ENCODE measurements around the gene PDE5A.

DNA sequence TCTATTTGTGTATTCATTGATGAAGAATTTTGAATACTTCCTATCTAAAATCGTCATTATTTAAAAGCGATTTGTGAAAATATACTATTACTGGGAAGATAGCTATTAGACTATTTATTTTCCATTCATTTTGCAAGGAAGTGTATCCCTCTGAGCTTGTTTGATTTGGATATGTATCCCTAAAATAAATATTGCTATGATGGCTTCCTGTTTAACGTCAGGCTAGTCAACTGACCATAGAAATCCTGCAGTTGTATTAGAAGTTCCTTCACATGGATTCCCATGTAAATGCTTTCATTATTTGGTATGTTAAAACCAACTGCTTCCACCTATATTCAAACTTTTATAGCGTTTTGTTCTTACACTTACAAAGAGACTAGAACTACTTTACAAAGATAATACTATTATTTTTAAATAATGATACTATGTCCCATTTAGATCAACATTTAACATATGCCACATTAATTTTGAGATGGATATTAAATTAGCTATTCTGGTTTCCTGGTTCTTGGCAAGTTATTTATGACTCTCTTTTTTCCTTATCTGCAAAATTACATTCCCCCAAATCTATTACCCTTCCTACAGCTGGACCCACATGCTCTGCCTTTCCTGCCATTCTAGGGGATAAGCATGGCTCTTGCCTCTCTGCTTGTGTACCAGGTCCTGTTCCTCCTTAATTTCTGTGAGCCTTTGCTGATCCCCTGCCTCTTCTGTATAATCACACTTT lies 26.7 kb upstream of the PDE5A start:
- TF ChIP-seq, protein P1, sequence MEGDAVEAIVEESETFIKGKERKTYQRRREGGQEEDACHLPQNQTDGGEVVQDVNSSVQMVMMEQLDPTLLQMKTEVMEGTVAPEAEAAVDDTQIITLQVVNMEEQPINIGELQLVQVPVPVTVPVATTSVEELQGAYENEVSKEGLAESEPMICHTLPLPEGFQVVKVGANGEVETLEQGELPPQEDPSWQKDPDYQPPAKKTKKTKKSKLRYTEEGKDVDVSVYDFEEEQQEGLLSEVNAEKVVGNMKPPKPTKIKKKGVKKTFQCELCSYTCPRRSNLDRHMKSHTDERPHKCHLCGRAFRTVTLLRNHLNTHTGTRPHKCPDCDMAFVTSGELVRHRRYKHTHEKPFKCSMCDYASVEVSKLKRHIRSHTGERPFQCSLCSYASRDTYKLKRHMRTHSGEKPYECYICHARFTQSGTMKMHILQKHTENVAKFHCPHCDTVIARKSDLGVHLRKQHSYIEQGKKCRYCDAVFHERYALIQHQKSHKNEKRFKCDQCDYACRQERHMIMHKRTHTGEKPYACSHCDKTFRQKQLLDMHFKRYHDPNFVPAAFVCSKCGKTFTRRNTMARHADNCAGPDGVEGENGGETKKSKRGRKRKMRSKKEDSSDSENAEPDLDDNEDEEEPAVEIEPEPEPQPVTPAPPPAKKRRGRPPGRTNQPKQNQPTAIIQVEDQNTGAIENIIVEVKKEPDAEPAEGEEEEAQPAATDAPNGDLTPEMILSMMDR (IDR thresholded peaks at IDR 0.05; ENCODE audit: low read depth, low read length, poor library complexity, severe bottlenecking): no peak
- no peak for TF ChIP-seq EZH2phosphoT487 (IDR thresholded peaks at IDR 0.05; ENCODE audit: borderline replicate concordance, low read length)
